ENCODE measurements around the gene SLC16A7. TPM values are rescaled to one million over a fixed set of nuclear protein-coding genes. Genes with fewer than 3 reads are reported as not detected.

SLC16A7 gene
- total RNA-seq, 1 donor from 2014 or later = 26.0 TPM

DNA sequence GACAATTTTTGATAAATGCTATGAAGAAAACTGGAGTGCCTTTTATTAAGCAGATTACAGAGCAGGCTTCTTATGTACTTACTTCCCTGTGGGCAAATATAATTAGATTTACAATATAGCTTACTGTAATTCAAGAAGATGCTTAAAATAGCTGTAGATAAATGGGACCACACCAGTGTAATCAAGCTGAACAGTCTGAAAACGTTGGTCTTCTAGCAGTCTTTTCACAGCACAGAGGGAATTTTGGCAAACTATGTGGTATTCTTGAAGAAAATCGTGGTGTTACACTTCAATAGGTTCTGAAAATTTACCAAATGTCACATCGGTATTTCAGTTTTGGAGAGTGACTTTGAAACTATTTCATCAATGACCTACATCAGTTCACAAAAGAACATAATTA is 47.7 kb downstream of the SLC16A7 start:
- no peak overlapping the region for H3K4me3 ChIP-seq
- no peak for DNase-seq
- H3K9me3 ChIP-seq = no peaks in the 10 kb centered on the region
- H3K36me3 ChIP-seq = no peaks in the 10 kb centered on the region
- no peak overlapping the region for H3K27ac ChIP-seq
- intact Hi-C loops (cut with DNase I) = no loop called here
- ATAC-seq = no peak
- H3K27me3 ChIP-seq = no peaks in the 10 kb centered on the region
- H3K4me1 ChIP-seq = no peaks in the 10 kb centered on the region
- TF ChIP-seq CTCF (IDR thresholded peaks at IDR 0.05) = no peak

- intact Hi-C loops (cut with DNase I) = no loop called here
- DNase-seq = no peak
Measured at GRCh38 chr12:59645242-59645641, 49.4 kb downstream of the SLC16A7 start.

DNA sequence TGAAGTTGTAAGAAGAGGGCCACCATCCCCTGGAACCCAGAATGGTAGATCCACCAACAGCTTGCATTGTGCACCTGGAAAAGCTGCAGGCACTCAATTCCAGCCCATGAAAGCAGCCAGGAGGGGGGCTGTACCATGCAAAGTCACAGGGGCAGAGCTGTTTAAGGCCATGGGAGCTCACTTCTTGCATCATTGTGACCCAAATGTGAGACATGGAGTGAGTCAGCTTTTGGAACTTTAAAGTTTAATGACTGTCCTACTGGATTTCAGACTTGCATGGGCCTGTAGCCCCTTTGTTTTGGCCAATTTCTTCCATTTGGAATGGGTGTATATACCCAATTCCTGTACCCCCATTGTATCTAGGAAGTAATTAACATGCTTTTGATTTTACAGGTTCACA is 50.8 kb downstream of the SLC16A7 start:
- intact Hi-C loops (cut with DNase I) = no loop called here

More at GRCh38 chr12:59645242-59645641, 49.4 kb downstream of the SLC16A7 start:
- ATAC-seq = no peak
- no peak overlapping the region for H3K27ac ChIP-seq
- H3K36me3 ChIP-seq = no peaks in the 10 kb centered on the region
- no peak overlapping the region for H3K4me3 ChIP-seq
- H3K9me3 ChIP-seq = no peaks in the 10 kb centered on the region
- H3K27me3 ChIP-seq = no peaks in the 10 kb centered on the region
- no peak for TF ChIP-seq CTCF (IDR thresholded peaks at IDR 0.05)
- no peaks in the 10 kb centered on the region for H3K4me1 ChIP-seq

DNA sequence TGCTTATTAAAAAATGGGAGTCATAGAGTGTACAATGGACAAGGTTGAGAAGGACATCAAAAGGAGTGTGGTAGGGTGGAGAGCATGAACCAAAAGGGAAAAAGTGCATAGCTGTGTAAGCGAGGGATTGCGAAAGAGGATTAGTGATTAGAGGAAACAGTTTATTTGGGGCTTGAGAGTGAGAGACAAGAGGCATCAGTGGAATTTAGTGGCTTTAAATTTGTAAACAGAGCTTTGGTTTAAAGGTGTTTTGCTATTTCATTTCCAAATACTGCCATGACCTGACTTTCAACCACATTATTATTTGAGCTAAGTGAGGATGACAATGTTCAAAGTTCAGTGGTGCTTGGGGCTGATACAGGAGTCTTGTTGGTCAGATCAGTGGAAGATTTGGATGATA is 53.4 kb downstream of the SLC16A7 start:
- intact Hi-C loops (cut with DNase I) = no loop called here
- Histone ChIP-seq H3K27ac (no peak overlapping the region), H3K4me1 (no peaks in the 10 kb centered on the region), H3K4me3 (no peak overlapping the region), H3K27me3 (no peaks in the 10 kb centered on the region), H3K9me3 (no peaks in the 10 kb centered on the region), H3K36me3 (no peaks in the 10 kb centered on the region)
- TF ChIP-seq CTCF (IDR thresholded peaks at IDR 0.05) = no peak
- DNase-seq = no peak
- no peak for ATAC-seq

More for the DNA sequence above, 50.8 kb downstream of the SLC16A7 start:
- Histone ChIP-seq H3K36me3 (no peaks in the 10 kb centered on the region), H3K27ac (no peak overlapping the region), H3K27me3 (no peaks in the 10 kb centered on the region), H3K4me3 (no peak overlapping the region), H3K9me3 (no peaks in the 10 kb centered on the region), H3K4me1 (no peaks in the 10 kb centered on the region)
- ATAC-seq = no peak
- DNase-seq = no peak
- TF ChIP-seq CTCF (IDR thresholded peaks at IDR 0.05) = no peak

DNA sequence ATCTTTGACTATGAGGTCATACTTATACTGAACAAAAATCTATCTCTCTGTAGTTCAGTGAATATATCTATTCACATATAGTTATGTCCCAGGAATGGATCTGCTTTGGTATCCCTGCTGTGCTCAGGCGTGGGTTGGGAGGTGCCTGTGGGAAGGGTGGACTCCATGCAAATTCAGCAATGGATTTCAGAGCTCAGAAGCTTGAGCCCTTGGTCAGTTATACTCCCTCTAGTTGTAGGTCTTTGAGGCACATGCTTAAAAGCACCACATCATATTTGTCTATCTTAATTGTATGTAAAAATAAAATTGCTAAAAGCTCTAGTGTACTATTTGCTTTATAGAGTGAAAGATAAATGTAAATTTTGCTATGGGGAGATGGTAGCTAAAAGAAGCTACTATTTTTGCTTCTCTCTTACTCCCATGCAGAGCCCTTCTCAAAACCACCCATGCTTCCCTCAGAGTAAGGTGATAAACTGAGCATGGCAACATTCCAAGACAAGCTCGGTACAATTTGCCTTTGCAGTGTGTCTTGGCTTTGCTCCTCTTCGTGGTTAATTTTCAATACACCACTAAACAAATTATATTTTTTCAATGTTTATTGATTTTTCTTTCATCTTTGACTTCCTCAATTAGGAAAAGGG is 54.9 kb downstream of the SLC16A7 start:
- intact Hi-C loops (cut with DNase I) = no loop called here
- Histone ChIP-seq H3K27me3 (no peaks in the 10 kb centered on the region), H3K9me3 (no peaks in the 10 kb centered on the region), H3K4me3 (no peak overlapping the region), H3K36me3 (no peaks in the 10 kb centered on the region), H3K27ac (no peak overlapping the region), H3K4me1 (no peaks in the 10 kb centered on the region)
- ATAC-seq = no peak
- TF ChIP-seq CTCF (IDR thresholded peaks at IDR 0.05) = no peak
- no peak for DNase-seq

All from upper lobe of right lung (tissue), 1 donor.